Measurements from ENCODE around the gene CCDC186.

The CCDC186 gene

GRCh38 chr10:114174695-114175188 lies 739 bp upstream of the CCDC186 start:
- no peak for DNase-seq (ENCODE audit: extremely low read depth, insufficient read length)
- no peak for TF ChIP-seq CTCF (IDR thresholded peaks at IDR 0.05; ENCODE audit: insufficient read depth, low read length, poor library complexity, severe bottlenecking)
- Histone ChIP-seq H3K27me3 (replicated peaks; ENCODE audit: control insufficient read depth, insufficient read depth, low read length) (no peaks in the 10 kb centered on the region), H3K36me3 (ENCODE audit: control insufficient read depth, insufficient read depth, low read length) (no peaks in the 10 kb centered on the region; the same call in 1 of the 2 replicates), H3K4me3 (replicated peaks; ENCODE audit: low read depth, low read length) (peak overlapping the region; percentile 98)

- no peak for DNase-seq (ENCODE audit: extremely low read depth, insufficient read length)
- Histone ChIP-seq H3K27me3 (replicated peaks; ENCODE audit: control insufficient read depth, insufficient read depth, low read length) (no peaks in the 10 kb centered on the region), H3K4me3 (replicated peaks; ENCODE audit: low read depth, low read length) (peak overlapping the region; percentile 98), H3K36me3 (ENCODE audit: control insufficient read depth, insufficient read depth, low read length) (no peaks in the 10 kb centered on the region; the same call in 1 of the 2 replicates)
- TF ChIP-seq CTCF (IDR thresholded peaks at IDR 0.05; ENCODE audit: insufficient read depth, low read length, poor library complexity, severe bottlenecking), result no peak
Observed at GRCh38 chr10:114173603-114173920, 441 bp downstream of the CCDC186 start.

DNA sequence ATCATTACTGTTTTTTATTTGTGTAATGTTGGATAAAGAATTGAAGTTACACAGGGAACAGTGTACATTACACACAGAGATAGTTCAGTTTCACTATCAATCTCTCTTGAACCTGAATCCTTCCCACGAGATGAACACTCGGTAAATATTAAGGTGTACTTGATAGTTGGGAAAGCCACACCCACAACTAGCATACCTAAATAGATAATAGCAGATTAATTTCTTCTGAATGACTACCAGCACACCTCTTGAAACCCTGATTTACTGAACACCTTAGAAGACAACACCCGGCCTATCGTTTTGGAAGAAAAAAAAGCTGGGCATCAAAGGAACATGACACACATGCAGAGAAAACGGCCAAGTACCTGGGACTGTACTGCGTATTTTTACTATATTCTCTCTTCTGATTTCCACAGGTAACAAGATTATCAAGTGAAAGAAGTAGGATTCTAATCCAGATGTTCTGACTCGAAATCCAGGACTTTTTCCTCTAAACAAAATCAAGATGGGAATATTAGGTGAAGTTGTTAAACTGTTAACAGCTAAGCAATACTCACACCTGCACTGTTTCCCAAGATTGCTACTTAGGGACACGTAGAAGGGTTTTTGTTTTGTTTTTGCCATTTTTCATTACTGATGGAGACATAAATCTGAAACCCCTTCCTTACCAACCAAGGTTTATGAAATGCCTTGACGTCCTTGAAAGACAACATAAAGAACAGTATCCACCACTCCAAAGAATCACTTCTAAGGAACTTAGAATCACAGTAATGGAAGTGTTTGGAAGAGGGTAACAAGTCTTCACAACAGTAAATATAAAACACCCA lies 1.0 kb downstream of the CCDC186 start:
- TF ChIP-seq CTCF (IDR thresholded peaks at IDR 0.05; ENCODE audit: insufficient read depth, low read length, poor library complexity, severe bottlenecking), result no peak
- no peaks in the 10 kb centered on the region for H3K27me3 ChIP-seq (replicated peaks; ENCODE audit: control insufficient read depth, insufficient read depth, low read length)
- DNase-seq (ENCODE audit: extremely low read depth, insufficient read length), result no peak
- no peaks in the 10 kb centered on the region; the same call in 1 of the 2 replicates for H3K36me3 ChIP-seq (ENCODE audit: control insufficient read depth, insufficient read depth, low read length)
- H3K4me3 ChIP-seq (replicated peaks; ENCODE audit: low read depth, low read length), result peak overlapping the region; percentile 98

GRCh38 chr10:114172216-114172615 lies 1.8 kb downstream of the CCDC186 start:
- DNase-seq (ENCODE audit: extremely low read depth, insufficient read length), result no peak
- H3K36me3 ChIP-seq (ENCODE audit: control insufficient read depth, insufficient read depth, low read length), result no peaks in the 10 kb centered on the region; the same call in 1 of the 2 replicates
- H3K27me3 ChIP-seq (replicated peaks; ENCODE audit: control insufficient read depth, insufficient read depth, low read length), result no peaks in the 10 kb centered on the region
- no peak overlapping the region; the same call in 1 of the 2 replicates for H3K4me3 ChIP-seq (replicated peaks; ENCODE audit: low read depth, low read length)
- no peak for TF ChIP-seq CTCF (IDR thresholded peaks at IDR 0.05; ENCODE audit: insufficient read depth, low read length, poor library complexity, severe bottlenecking)

- no peak for TF ChIP-seq CTCF (IDR thresholded peaks at IDR 0.05; ENCODE audit: insufficient read depth, low read length, poor library complexity, severe bottlenecking)
- DNase-seq (ENCODE audit: extremely low read depth, insufficient read length), result no peak
- no peaks in the 10 kb centered on the region; the same call in 1 of the 2 replicates for H3K36me3 ChIP-seq (ENCODE audit: control insufficient read depth, insufficient read depth, low read length)
Observed at GRCh38 chr10:114168450-114169009, 5.5 kb downstream of the CCDC186 start.

More at GRCh38 chr10:114168450-114169009, 5.5 kb downstream of the CCDC186 start:
- no peaks in the 10 kb centered on the region for H3K27me3 ChIP-seq (replicated peaks; ENCODE audit: control insufficient read depth, insufficient read depth, low read length)
- no peak overlapping the region for H3K4me3 ChIP-seq (replicated peaks; ENCODE audit: low read depth, low read length)
